ENCODE measurements around the gene NPAS3. TPM values are rescaled to one million over a fixed set of nuclear protein-coding genes. Genes with fewer than 3 reads are reported as not detected.

NPAS3 gene
- total and polyA plus RNA-seq, 2 of the 8 experiments (the other 6 are each of a cell fraction or from before 2014, with no cell fraction given), result 0.11 to 0.60 TPM

- no peak overlapping the region for H2BK15ac ChIP-seq (ENCODE audit: low read length)
- H2BK120ac ChIP-seq (replicated peaks; ENCODE audit: low read depth, low read length), result no peak overlapping the region
- H3K9me3 ChIP-seq (ENCODE audit: insufficient read depth in 2 of 2, low read depth in 1 of 2, low read length in 1 of 2), result no peaks in the 10 kb centered on the region
- no peaks in the 10 kb centered on the region for H3K27me3 ChIP-seq (replicated peaks in 1 of 4; ENCODE audit: control insufficient read depth in 3 of 4, extremely low read depth in 1 of 4, insufficient read depth in 3 of 4, low read length in 3 of 4)
- no peak overlapping the region for H3K9ac ChIP-seq (replicated peaks in 1 of 4; ENCODE audit: extremely low read depth in 1 of 4, low read depth in 3 of 4, low read length in 3 of 4)
- no peak overlapping the region for H3K27ac ChIP-seq (ENCODE audit: low read depth, low read length)
- FAIRE-seq (no peak), DNase-seq (ENCODE audit: low read depth in 1 of 2, low spot score in 2 of 2) (no peak)
- H3K36me3 ChIP-seq (ENCODE audit: control insufficient read depth in 2 of 4, insufficient read depth in 4 of 4, low read length in 3 of 4), result no peaks in the 10 kb centered on the region
- no peaks in the 10 kb centered on the region for H4K20me1 ChIP-seq (replicated peaks in 1 of 2; ENCODE audit: control insufficient read depth in 1 of 2, insufficient read depth in 2 of 2, low read length in 2 of 2)
- 0 out of 2 replicates have a peak overlapping the region, but pooled peaks have one; percentile 56 for H2AFZ ChIP-seq (ENCODE audit: low read length)
- CTCF ChIA-PET (ENCODE audit: partially characterized antibody), result interaction anchor here (0.5 to 1.7 kb wide), 3 partner anchors 14 to 166 kb away, joined by 3 to 4 read pairs (median 3); no protein-coding TSS in a partner anchor
- H3K4me3 ChIP-seq (ENCODE audit: extremely low read depth in 1 of 4, insufficient read depth in 2 of 4, low read depth in 3 of 4, low read length in 4 of 4), result no peak overlapping the region
- H3K23me2 ChIP-seq (ENCODE audit: low read depth, low read length), result no peaks in the 10 kb centered on the region
- H3K4me2 ChIP-seq (ENCODE audit: insufficient read depth in 1 of 2, low read depth in 2 of 2, low read length in 2 of 2), result no peak overlapping the region
- H3K14ac ChIP-seq (ENCODE audit: insufficient read length), result no peak overlapping the region
- no peak overlapping the region for H2BK12ac ChIP-seq (ENCODE audit: low read depth, low read length)
- no peak overlapping the region for H2AK5ac ChIP-seq (ENCODE audit: low read depth, low read length)
- H3K4me1 ChIP-seq (replicated peaks in 1 of 4; ENCODE audit: control insufficient read depth in 3 of 4, insufficient read depth in 4 of 4, low read length in 3 of 4), result no peaks in the 10 kb centered on the region
- no peak overlapping the region for H4K91ac ChIP-seq (replicated peaks; ENCODE audit: insufficient read length, low read length)
- H3K79me2 ChIP-seq (ENCODE audit: control insufficient read depth in 1 of 2, insufficient read depth in 2 of 2, low read length in 2 of 2), result no peaks in the 10 kb centered on the region
- H3K18ac ChIP-seq (ENCODE audit: extremely low read depth, low read length), result no peak overlapping the region
- no peak overlapping the region for H4K5ac ChIP-seq (ENCODE audit: insufficient read length, low read depth, low read length)
- no peak overlapping the region for H2BK20ac ChIP-seq (ENCODE audit: low read length)
- H4K8ac ChIP-seq (ENCODE audit: extremely low read depth, insufficient read depth, low read length), result no peak overlapping the region
- no peak overlapping the region for H2BK5ac ChIP-seq (ENCODE audit: low read depth, low read length)
- H3K79me1 ChIP-seq (ENCODE audit: low read depth, low read length), result no peaks in the 10 kb centered on the region
- no peak overlapping the region for H3K56ac ChIP-seq (replicated peaks; ENCODE audit: insufficient read length, low read depth, low read length)
- POLR2A ChIA-PET (ENCODE audit: partially characterized antibody), result no interaction called here
- H3K23ac ChIP-seq (ENCODE audit: insufficient read length), result no peak overlapping the region
- H3K4ac ChIP-seq (replicated peaks; ENCODE audit: insufficient read length, low read depth, low read length), result no peak overlapping the region
- WGBS, 2 experiments (ENCODE audit: extremely low coverage in 1 of 2, insufficient coverage in 1 of 2, insufficient read length in 1 of 2, insufficient replicate concordance in 2 of 2, low coverage in 1 of 2, low lambda C conversion rate in 2 of 2, missing lambda C conversion rate in 1 of 2), result 93% methylated on average over 6 of the region's 6 CpGs; no CpG with 5 or more reads in 1 of the 2 experiments
- no peak for TF ChIP-seq POLR2AphosphoS5 (IDR thresholded peaks at IDR 0.05; ENCODE audit: low read depth, low read length)
- TF ChIP-seq FOSL1 (IDR thresholded peaks at IDR 0.05; ENCODE audit: insufficient read depth, low read depth, low read length), result no peak
- TF ChIP-seq CHD2 (IDR thresholded peaks at IDR 0.05; ENCODE audit: low read length), result no peak
- TF ChIP-seq CHD1 (IDR thresholded peaks at IDR 0.05; ENCODE audit: low read depth, low read length), result no peak
- TF ChIP-seq CTCF (IDR thresholded peaks at IDR 0.05; ENCODE audit: control extremely low read depth in 1 of 3, insufficient read depth in 1 of 3, low read depth in 1 of 3, low read length in 3 of 3), result no peak
- TF ChIP-seq YY1 (IDR thresholded peaks at IDR 0.05; ENCODE audit: low read depth, low read length), result no peak
- no peak for TF ChIP-seq CEBPB (IDR thresholded peaks at IDR 0.05; ENCODE audit: low read depth, low read length)
- TF ChIP-seq RBBP5 (IDR thresholded peaks at IDR 0.05; ENCODE audit: borderline replicate concordance, low read depth, low read length), result no peak
- TF ChIP-seq BACH1 (IDR thresholded peaks at IDR 0.05; ENCODE audit: low read length), result no peak
- TF ChIP-seq ZNF274 (IDR thresholded peaks at IDR 0.05; ENCODE audit: borderline replicate concordance, extremely low read depth, low read length), result no peak
- no peak for TF ChIP-seq SP1 (IDR thresholded peaks at IDR 0.05; ENCODE audit: low read depth, low read length)
- no peak for TF ChIP-seq JUND (IDR thresholded peaks at IDR 0.05; ENCODE audit: low read length)
- TF ChIP-seq SIRT6 (IDR thresholded peaks at IDR 0.05; ENCODE audit: low read length), result no peak
- no peak for TF ChIP-seq EZH2 (IDR thresholded peaks at IDR 0.05; ENCODE audit: low read depth, low read length, severe bottlenecking)
Observed at GRCh38 chr14:33510063-33510481, 571.4 kb downstream of the NPAS3 start.

Measured in H1 (cell line).